Smooth muscle cell (in vitro differentiated cells): Measurements from ENCODE around the gene SOHLH2. TPM values are rescaled to one million over a fixed set of nuclear protein-coding genes. Genes with fewer than 3 reads are reported as not detected.

Experiments
- DNase-seq: peaks from one replicate; lab custom pipeline; 2025; ENCODE audit not compliant: unreplicated experiment; lab: John Stamatoyannopoulos, UW
- H2AFZ ChIP-seq: fragments of 200-600 bp; sonication (generic); 2 replicates; pipeline ENCODE4 v1.6.0; 2016; ENCODE audit warnings: antibody characterized with exemption, low read depth, mild to moderate bottlenecking
- H3F3A ChIP-seq: fragments of 200-600 bp; sonication (generic); 2 replicates; pipeline ENCODE4 v1.6.0; 2017; ENCODE audit warnings: antibody characterized with exemption, low read depth
- H3K27ac ChIP-seq: fragments of 200-600 bp; sonication (generic); 2 replicates; pipeline ENCODE4 v1.5.1; 2016; ENCODE audit warnings: low read depth, mild to moderate bottlenecking
- H3K27me3 ChIP-seq: fragments of 200-600 bp; sonication (generic); 2 replicates; pipeline ENCODE4 v1.6.1; 2016; ENCODE audit warnings: low read depth, mild to moderate bottlenecking
- H3K36me3 ChIP-seq: fragments of 200-600 bp; sonication (generic); 2 replicates; pipeline ENCODE4 v1.5.1; 2016; ENCODE audit warnings: low read depth
- H3K4me1 ChIP-seq: fragments of 200-600 bp; sonication (generic); 2 replicates; pipeline ENCODE4 v1.5.1; 2016; ENCODE audit warnings: low read depth
- H3K4me2 ChIP-seq: fragments of 200-600 bp; sonication (generic); 2 replicates; pipeline ENCODE4 v1.6.0; 2016; ENCODE audit warnings: mild to moderate bottlenecking
- H3K4me3 ChIP-seq: fragments of 200-600 bp; sonication (generic); 2 replicates; pipeline ENCODE4 v1.5.1; 2016; ENCODE audit warnings: mild to moderate bottlenecking
- H3K79me2 ChIP-seq: fragments of 200-600 bp; sonication (generic); 2 replicates; pipeline ENCODE4 v1.6.0; 2016; ENCODE audit warnings: low read depth, mild to moderate bottlenecking
- H3K9ac ChIP-seq: fragments of 200-600 bp; sonication (generic); 2 replicates; pipeline ENCODE4 v1.6.0; 2016; ENCODE audit warnings: low read depth
- H3K9me3 ChIP-seq: fragments of 200-600 bp; sonication (generic); replicated peaks from 2 replicates; pipeline ENCODE4 v1.5.1; 2016; ENCODE audit warnings: low read depth
- H4K20me1 ChIP-seq: fragments of 200-600 bp; sonication (generic); 2 replicates; pipeline ENCODE4 v1.6.0; 2016; ENCODE audit warnings: low read depth
- CTCF ChIP-seq: fragments of 200-600 bp; sonication (generic); IDR thresholded peaks from 2 replicates; pipeline ENCODE4 v1.5.1; 2017; ENCODE audit warnings: borderline replicate concordance, mild to moderate bottlenecking, antibody characterized with exemption; ENCODE audit not compliant: insufficient read depth, poor library complexity, severe bottlenecking
- WGBS: methylation state at CpG from one replicate; pipeline ENCODE4 v1.1.7; 2016; ENCODE audit warnings: low lambda C conversion rate; 5-methylcytosine and 5-hydroxymethylcytosine counted together
- polyA plus RNA-seq: library from polyadenylated mRNA; unstranded; fragments of >200 nt; fragmentation: Nextera tagmentation; extraction: Ambion mirVana; gene quantifications from 2 replicates; pipeline ENCODE4 v1.2.1, GENCODE V29; 2016
- total RNA-seq: library from RNA; depleted of rRNA; stranded (reverse); fragments of >200 nt; gene quantifications from 2 replicates; pipeline ENCODE4 v1.2.3, GENCODE V29; 2014

Gene SOHLH2
- total and polyA plus RNA-seq, 2 experiments from 2014 or later: 0.04 TPM; not detected in 1

- Histone ChIP-seq H3K4me3 (no peak overlapping the region), H3K36me3 (no peaks in the 10 kb centered on the region), H3K4me1 (no peaks in the 10 kb centered on the region), H3K9me3 (no peaks in the 10 kb centered on the region), H2AFZ (no peak overlapping the region), H3K4me2 (no peak overlapping the region), H3K79me2 (no peaks in the 10 kb centered on the region), H3K27ac (no peak overlapping the region), H4K20me1 (no peaks in the 10 kb centered on the region), H3K27me3 (peaks cover 3% of the 10 kb centered on the region), H3F3A (no peaks in the 10 kb centered on the region), H3K9ac (no peak overlapping the region)
- 91% methylated on average over 2 of the region's 2 CpGs for WGBS
- no peak for DNase-seq
- no peak for TF ChIP-seq CTCF
Observed at GRCh38 chr13:36143738-36144137, 70.6 kb downstream of the SOHLH2 start.

- Histone ChIP-seq H2AFZ (no peak overlapping the region), H3K4me2 (no peak overlapping the region), H3K9ac (no peak overlapping the region), H3K36me3 (no peaks in the 10 kb centered on the region), H3K4me1 (no peaks in the 10 kb centered on the region), H3K27ac (no peak overlapping the region), H3F3A (no peaks in the 10 kb centered on the region), H3K4me3 (no peak overlapping the region), H3K79me2 (no peaks in the 10 kb centered on the region), H4K20me1 (no peaks in the 10 kb centered on the region), H3K9me3 (no peaks in the 10 kb centered on the region), H3K27me3 (peaks cover 3% of the 10 kb centered on the region)
- DNase-seq: no peak
- TF ChIP-seq CTCF: no peak
Observed at GRCh38 chr13:36142735-36143134, 71.6 kb downstream of the SOHLH2 start.

GRCh38 chr13:36135876-36136275, 78.5 kb downstream of the SOHLH2 start:
- Histone ChIP-seq H3K4me1 (no peaks in the 10 kb centered on the region), H3K79me2 (no peaks in the 10 kb centered on the region)
- WGBS: 85% methylated on average over 2 of the region's 2 CpGs

More at GRCh38 chr13:36135876-36136275, 78.5 kb downstream of the SOHLH2 start:
- Histone ChIP-seq H3K27ac (no peak overlapping the region), H3K9ac (no peak overlapping the region), H3K4me2 (no peak overlapping the region), H2AFZ (no peak overlapping the region), H3K9me3 (no peaks in the 10 kb centered on the region), H3K27me3 (peaks cover 35% of the 10 kb centered on the region), H4K20me1 (no peaks in the 10 kb centered on the region), H3K4me3 (no peak overlapping the region), H3K36me3 (no peaks in the 10 kb centered on the region), H3F3A (no peaks in the 10 kb centered on the region)
- no peak for TF ChIP-seq CTCF
- no peak for DNase-seq
